HEK293 (cell line): ENCODE measurements around the gene CYP1A1.

Source experiments
- GLIS2 ChIP-seq: fragments of 450-650 bp; formaldehyde crosslinking; IDR thresholded peaks from 2 replicates; pipeline ENCODE4 v1.5.1; 2016; ENCODE audit warnings: missing biosample characterization, missing genetic modification characterization
- HOXD13 ChIP-seq: sonication (generic); formaldehyde crosslinking; IDR thresholded peaks from 2 replicates; pipeline ENCODE4 v1.8.0; 2022; ENCODE audit warnings: missing genetic modification reagents, borderline replicate concordance
- KLF9 ChIP-seq: fragments of 450-650 bp; formaldehyde crosslinking; IDR thresholded peaks from 2 replicates; pipeline ENCODE4 v1.5.1; 2016; ENCODE audit warnings: missing biosample characterization, missing genetic modification characterization, low read depth
- SALL2 ChIP-seq: fragments of 450-650 bp; formaldehyde crosslinking; IDR thresholded peaks from 2 replicates; pipeline ENCODE4 v1.5.0; 2017; ENCODE audit warnings: missing biosample characterization, mild to moderate bottlenecking, missing genetic modification characterization, borderline replicate concordance
- SETDB1 ChIP-seq: IDR thresholded peaks from one replicate; pipeline ENCODE4 v1.6.1; 2017; ENCODE audit warnings: mild to moderate bottlenecking, low read length, moderate library complexity, mixed read lengths; ENCODE audit not compliant: insufficient read length
- SP2 ChIP-seq: fragments of 450-650 bp; formaldehyde crosslinking; IDR thresholded peaks from 2 replicates; pipeline ENCODE4 v1.5.1; 2016; ENCODE audit warnings: missing biosample characterization, missing genetic modification characterization
- SP7 ChIP-seq: fragments of 450-650 bp; formaldehyde crosslinking; IDR thresholded peaks from 2 replicates; pipeline ENCODE4 v1.5.1; 2016; ENCODE audit warnings: missing biosample characterization, missing genetic modification characterization
- ZBTB20 ChIP-seq: fragments of 450-650 bp; formaldehyde crosslinking; IDR thresholded peaks from 2 replicates; pipeline ENCODE4 v1.5.1; 2016; ENCODE audit warnings: missing biosample characterization, missing genetic modification characterization
- ZBTB21 ChIP-seq: fragments of 450-650 bp; formaldehyde crosslinking; IDR thresholded peaks from 2 replicates; pipeline ENCODE4 v1.5.1; 2017; ENCODE audit warnings: missing biosample characterization, missing genetic modification characterization
- ZFP69B ChIP-seq: fragments of 450-650 bp; formaldehyde crosslinking; IDR thresholded peaks from 2 replicates; pipeline ENCODE4 v1.5.1; 2016; ENCODE audit warnings: missing biosample characterization, missing genetic modification characterization
- ZNF133 ChIP-seq: fragments of 450-650 bp; formaldehyde crosslinking; IDR thresholded peaks from 2 replicates; pipeline ENCODE4 v1.5.1; 2016; ENCODE audit warnings: missing biosample characterization, missing genetic modification characterization
- ZNF174 ChIP-seq: fragments of 450-650 bp; formaldehyde crosslinking; IDR thresholded peaks from 2 replicates; pipeline ENCODE4 v1.5.0; 2017; ENCODE audit warnings: missing biosample characterization, mild to moderate bottlenecking, missing genetic modification characterization
- ZNF175 ChIP-seq: fragments of 450-650 bp; formaldehyde crosslinking; IDR thresholded peaks from 2 replicates; pipeline ENCODE4 v1.5.1; 2016; ENCODE audit warnings: missing biosample characterization, missing genetic modification characterization
- ZNF248 ChIP-seq: fragments of 450-650 bp; formaldehyde crosslinking; IDR thresholded peaks from 2 replicates; pipeline ENCODE4 v1.5.1; 2017; ENCODE audit warnings: missing biosample characterization, missing genetic modification characterization
- ZNF354C ChIP-seq: fragments of 450-650 bp; formaldehyde crosslinking; IDR thresholded peaks from 2 replicates; pipeline ENCODE4 v1.5.1; 2016; ENCODE audit warnings: missing biosample characterization, missing genetic modification characterization, low read depth, borderline replicate concordance
- ZNF391 ChIP-seq: fragments of 450-650 bp; formaldehyde crosslinking; IDR thresholded peaks from 2 replicates; pipeline ENCODE4 v1.5.1; 2016; ENCODE audit warnings: low read depth, missing biosample characterization, missing genetic modification characterization, borderline replicate concordance
- ZNF404 ChIP-seq: fragments of 450-650 bp; formaldehyde crosslinking; IDR thresholded peaks from 2 replicates; pipeline ENCODE4 v1.5.1; 2017; ENCODE audit warnings: missing biosample characterization, missing genetic modification characterization
- ZNF473 ChIP-seq: fragments of 450-650 bp; formaldehyde crosslinking; IDR thresholded peaks from 2 replicates; pipeline ENCODE4 v1.5.1; 2017; ENCODE audit warnings: missing biosample characterization, missing genetic modification characterization
- ZNF48 ChIP-seq: fragments of 450-650 bp; formaldehyde crosslinking; IDR thresholded peaks from 2 replicates; pipeline ENCODE4 v1.5.1; 2016; ENCODE audit warnings: missing biosample characterization, missing genetic modification characterization
- ZNF529 ChIP-seq: fragments of 450-650 bp; formaldehyde crosslinking; IDR thresholded peaks from 2 replicates; pipeline ENCODE4 v1.5.1; 2017; ENCODE audit warnings: missing genetic modification characterization, missing biosample characterization; ENCODE audit not compliant: insufficient replicate concordance
- ZNF555 ChIP-seq: fragments of 450-650 bp; formaldehyde crosslinking; conservative IDR thresholded peaks from 2 replicates; pipeline ENCODE4 v1.5.1; 2017; ENCODE audit warnings: missing biosample characterization, mild to moderate bottlenecking, missing genetic modification characterization, inconsistent platforms
- ZNF600 ChIP-seq: fragments of 450-650 bp; formaldehyde crosslinking; IDR thresholded peaks from 2 replicates; pipeline ENCODE4 v1.5.1; 2016; ENCODE audit warnings: missing biosample characterization, missing genetic modification characterization
- ZNF670 ChIP-seq: fragments of 450-650 bp; formaldehyde crosslinking; IDR thresholded peaks from 2 replicates; pipeline ENCODE4 v1.5.1; 2016; ENCODE audit warnings: missing biosample characterization, missing genetic modification characterization, low read depth
- TF ChIP-seq, protein P1 (sequence below): fragments of 450-650 bp; formaldehyde crosslinking; IDR thresholded peaks from 2 replicates; pipeline ENCODE4 v1.5.1; 2016; ENCODE audit warnings: missing biosample characterization, missing genetic modification characterization
- TF ChIP-seq, protein P2 (sequence below): fragments of 450-650 bp; formaldehyde crosslinking; IDR thresholded peaks from 2 replicates; pipeline ENCODE4 v1.5.1; 2016; ENCODE audit warnings: missing biosample characterization, missing genetic modification characterization
- TF ChIP-seq, protein P3 (sequence below): fragments of 450-650 bp; formaldehyde crosslinking; IDR thresholded peaks from 2 replicates; pipeline ENCODE4 v1.5.1; 2017; ENCODE audit warnings: missing biosample characterization, missing genetic modification characterization
- TF ChIP-seq, protein P4 (sequence below): fragments of 450-650 bp; formaldehyde crosslinking; IDR thresholded peaks from 2 replicates; pipeline ENCODE4 v1.5.1; 2017; ENCODE audit warnings: missing biosample characterization, missing genetic modification characterization
- TF ChIP-seq, protein P5 (sequence below): fragments of 450-650 bp; formaldehyde crosslinking; IDR thresholded peaks from 2 replicates; pipeline ENCODE4 v1.5.1; 2016; ENCODE audit warnings: missing biosample characterization, missing genetic modification characterization

The CYP1A1 gene

DNA sequence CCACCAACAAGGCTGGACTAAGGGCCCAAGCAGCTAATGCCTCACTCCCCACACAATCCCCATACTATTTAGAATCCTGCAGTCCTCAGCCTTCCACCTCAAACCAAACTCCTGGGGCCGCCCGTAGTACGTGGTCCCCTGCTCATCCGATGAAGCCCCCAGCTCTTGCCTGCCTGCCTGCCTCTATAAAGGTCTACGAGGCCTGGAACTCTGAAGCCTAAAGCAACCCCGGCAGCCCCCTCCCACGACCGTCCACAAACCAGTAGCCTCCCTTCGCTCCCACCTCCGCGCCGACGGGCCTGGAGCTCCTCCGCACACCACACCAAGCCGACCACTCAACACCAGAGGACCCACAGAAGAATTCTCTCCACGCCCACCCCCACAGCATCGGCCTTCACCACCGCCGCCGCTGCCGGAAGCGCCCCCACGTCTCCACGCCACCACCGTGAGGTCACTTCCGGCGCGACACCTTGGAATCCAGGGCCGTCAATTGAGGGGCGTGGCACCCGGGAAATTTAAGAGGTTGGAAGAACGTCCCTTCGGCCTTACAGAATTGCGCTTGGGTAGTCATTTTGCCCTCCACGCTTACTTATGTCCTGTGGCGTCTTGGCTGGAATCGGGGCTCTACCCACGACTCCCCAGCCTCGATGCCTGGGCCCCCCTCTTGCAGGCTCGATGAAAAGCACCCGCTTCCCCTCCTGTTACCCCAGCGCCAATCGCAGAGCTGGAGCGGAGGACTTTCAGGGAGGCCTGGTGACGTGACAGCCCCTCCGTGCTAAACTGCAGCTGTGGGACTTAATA lies 29.5 kb downstream of the CYP1A1 start, which contains the start of gene EDC3 (continued):
- peak; percentile 91 for TF ChIP-seq ZBTB20 (tag by site-specific recombination)
- peak; percentile 99 for TF ChIP-seq ZBTB21
- TF ChIP-seq, protein P1, sequence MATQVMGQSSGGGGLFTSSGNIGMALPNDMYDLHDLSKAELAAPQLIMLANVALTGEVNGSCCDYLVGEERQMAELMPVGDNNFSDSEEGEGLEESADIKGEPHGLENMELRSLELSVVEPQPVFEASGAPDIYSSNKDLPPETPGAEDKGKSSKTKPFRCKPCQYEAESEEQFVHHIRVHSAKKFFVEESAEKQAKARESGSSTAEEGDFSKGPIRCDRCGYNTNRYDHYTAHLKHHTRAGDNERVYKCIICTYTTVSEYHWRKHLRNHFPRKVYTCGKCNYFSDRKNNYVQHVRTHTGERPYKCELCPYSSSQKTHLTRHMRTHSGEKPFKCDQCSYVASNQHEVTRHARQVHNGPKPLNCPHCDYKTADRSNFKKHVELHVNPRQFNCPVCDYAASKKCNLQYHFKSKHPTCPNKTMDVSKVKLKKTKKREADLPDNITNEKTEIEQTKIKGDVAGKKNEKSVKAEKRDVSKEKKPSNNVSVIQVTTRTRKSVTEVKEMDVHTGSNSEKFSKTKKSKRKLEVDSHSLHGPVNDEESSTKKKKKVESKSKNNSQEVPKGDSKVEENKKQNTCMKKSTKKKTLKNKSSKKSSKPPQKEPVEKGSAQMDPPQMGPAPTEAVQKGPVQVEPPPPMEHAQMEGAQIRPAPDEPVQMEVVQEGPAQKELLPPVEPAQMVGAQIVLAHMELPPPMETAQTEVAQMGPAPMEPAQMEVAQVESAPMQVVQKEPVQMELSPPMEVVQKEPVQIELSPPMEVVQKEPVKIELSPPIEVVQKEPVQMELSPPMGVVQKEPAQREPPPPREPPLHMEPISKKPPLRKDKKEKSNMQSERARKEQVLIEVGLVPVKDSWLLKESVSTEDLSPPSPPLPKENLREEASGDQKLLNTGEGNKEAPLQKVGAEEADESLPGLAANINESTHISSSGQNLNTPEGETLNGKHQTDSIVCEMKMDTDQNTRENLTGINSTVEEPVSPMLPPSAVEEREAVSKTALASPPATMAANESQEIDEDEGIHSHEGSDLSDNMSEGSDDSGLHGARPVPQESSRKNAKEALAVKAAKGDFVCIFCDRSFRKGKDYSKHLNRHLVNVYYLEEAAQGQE (tag by site-specific recombination) = no peak
- no peak for TF ChIP-seq ZNF555
- TF ChIP-seq, protein P2, sequence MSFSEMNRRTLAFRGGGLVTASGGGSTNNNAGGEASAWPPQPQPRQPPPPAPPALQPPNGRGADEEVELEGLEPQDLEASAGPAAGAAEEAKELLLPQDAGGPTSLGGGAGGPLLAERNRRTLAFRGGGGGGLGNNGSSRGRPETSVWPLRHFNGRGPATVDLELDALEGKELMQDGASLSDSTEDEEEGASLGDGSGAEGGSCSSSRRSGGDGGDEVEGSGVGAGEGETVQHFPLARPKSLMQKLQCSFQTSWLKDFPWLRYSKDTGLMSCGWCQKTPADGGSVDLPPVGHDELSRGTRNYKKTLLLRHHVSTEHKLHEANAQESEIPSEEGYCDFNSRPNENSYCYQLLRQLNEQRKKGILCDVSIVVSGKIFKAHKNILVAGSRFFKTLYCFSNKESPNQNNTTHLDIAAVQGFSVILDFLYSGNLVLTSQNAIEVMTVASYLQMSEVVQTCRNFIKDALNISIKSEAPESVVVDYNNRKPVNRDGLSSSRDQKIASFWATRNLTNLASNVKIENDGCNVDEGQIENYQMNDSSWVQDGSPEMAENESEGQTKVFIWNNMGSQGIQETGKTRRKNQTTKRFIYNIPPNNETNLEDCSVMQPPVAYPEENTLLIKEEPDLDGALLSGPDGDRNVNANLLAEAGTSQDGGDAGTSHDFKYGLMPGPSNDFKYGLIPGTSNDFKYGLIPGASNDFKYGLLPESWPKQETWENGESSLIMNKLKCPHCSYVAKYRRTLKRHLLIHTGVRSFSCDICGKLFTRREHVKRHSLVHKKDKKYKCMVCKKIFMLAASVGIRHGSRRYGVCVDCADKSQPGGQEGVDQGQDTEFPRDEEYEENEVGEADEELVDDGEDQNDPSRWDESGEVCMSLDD = peak; percentile 95
- TF ChIP-seq ZNF133 (tag by site-specific recombination) = no peak
- TF ChIP-seq ZNF174 (tag by site-specific recombination) = no peak
- no peak for TF ChIP-seq ZNF473 (tag by site-specific recombination)
- TF ChIP-seq ZNF354C (tag by site-specific recombination) = no peak
- TF ChIP-seq ZNF600 (tag by site-specific recombination) = peak; percentile 77
- no peak for TF ChIP-seq ZNF529 (tag by site-specific recombination)
- peak; percentile 93 for TF ChIP-seq SP2 (tag by site-specific recombination)
- TF ChIP-seq ZNF248 (tag by site-specific recombination) = no peak
- TF ChIP-seq ZNF391 = 0 out of 2 replicates have a peak, but pooled peaks have one; percentile 36
- no peak for TF ChIP-seq ZNF48 (tag by site-specific recombination)
- TF ChIP-seq ZFP69B (tag by site-specific recombination) = 0 out of 2 replicates have a peak, but pooled peaks have one; percentile 51
- TF ChIP-seq SALL2 (tag by site-specific recombination) = no peak
- TF ChIP-seq ZNF404 (tag by site-specific recombination) = no peak
- TF ChIP-seq, protein P3, sequence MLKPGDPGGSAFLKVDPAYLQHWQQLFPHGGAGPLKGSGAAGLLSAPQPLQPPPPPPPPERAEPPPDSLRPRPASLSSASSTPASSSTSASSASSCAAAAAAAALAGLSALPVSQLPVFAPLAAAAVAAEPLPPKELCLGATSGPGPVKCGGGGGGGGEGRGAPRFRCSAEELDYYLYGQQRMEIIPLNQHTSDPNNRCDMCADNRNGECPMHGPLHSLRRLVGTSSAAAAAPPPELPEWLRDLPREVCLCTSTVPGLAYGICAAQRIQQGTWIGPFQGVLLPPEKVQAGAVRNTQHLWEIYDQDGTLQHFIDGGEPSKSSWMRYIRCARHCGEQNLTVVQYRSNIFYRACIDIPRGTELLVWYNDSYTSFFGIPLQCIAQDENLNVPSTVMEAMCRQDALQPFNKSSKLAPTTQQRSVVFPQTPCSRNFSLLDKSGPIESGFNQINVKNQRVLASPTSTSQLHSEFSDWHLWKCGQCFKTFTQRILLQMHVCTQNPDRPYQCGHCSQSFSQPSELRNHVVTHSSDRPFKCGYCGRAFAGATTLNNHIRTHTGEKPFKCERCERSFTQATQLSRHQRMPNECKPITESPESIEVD (tag by site-specific recombination) = no peak
- TF ChIP-seq HOXD13 = no peak; the same call in 1 of the 2 replicates
- peak; percentile 90 for TF ChIP-seq SP7 (tag by site-specific recombination)
- TF ChIP-seq, protein P4, sequence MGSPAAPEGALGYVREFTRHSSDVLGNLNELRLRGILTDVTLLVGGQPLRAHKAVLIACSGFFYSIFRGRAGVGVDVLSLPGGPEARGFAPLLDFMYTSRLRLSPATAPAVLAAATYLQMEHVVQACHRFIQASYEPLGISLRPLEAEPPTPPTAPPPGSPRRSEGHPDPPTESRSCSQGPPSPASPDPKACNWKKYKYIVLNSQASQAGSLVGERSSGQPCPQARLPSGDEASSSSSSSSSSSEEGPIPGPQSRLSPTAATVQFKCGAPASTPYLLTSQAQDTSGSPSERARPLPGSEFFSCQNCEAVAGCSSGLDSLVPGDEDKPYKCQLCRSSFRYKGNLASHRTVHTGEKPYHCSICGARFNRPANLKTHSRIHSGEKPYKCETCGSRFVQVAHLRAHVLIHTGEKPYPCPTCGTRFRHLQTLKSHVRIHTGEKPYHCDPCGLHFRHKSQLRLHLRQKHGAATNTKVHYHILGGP (tag by site-specific recombination) = no peak
- no peak for TF ChIP-seq ZNF175 (tag by site-specific recombination)
- no peak for TF ChIP-seq ZNF670 (tag by site-specific recombination)
- TF ChIP-seq, protein P5, sequence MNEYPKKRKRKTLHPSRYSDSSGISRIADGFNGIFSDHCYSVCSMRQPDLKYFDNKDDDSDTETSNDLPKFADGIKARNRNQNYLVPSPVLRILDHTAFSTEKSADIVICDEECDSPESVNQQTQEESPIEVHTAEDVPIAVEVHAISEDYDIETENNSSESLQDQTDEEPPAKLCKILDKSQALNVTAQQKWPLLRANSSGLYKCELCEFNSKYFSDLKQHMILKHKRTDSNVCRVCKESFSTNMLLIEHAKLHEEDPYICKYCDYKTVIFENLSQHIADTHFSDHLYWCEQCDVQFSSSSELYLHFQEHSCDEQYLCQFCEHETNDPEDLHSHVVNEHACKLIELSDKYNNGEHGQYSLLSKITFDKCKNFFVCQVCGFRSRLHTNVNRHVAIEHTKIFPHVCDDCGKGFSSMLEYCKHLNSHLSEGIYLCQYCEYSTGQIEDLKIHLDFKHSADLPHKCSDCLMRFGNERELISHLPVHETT (tag by site-specific recombination) = peak; percentile 92
- peak; percentile 84 for TF ChIP-seq GLIS2 (tag by site-specific recombination)
- peak; percentile 99 for TF ChIP-seq KLF9
- TF ChIP-seq SETDB1 = no peak
